Prostate gland (tissue), 2 donors: ENCODE measurements around the gene TREML4.

Experiments used
- CTCF ChIP-seq, 4 experiments: fragments of 200-600 bp in 2 of 4; fragments of 450-650 bp in 2 of 4; sonication (generic) in 2 of 4; IDR thresholded peaks; 1 replicate in 3 of 4; 2 replicates in 1 of 4; pipeline ENCODE4 v1.5.1; 2016 to 2019; ENCODE audit warnings: antibody characterized with exemption in 4 of 4, mild to moderate bottlenecking in 2 of 4, moderate library complexity in 2 of 4
- POLR2A ChIP-seq: fragments of 450-650 bp; IDR thresholded peaks from one replicate; pipeline ENCODE4 v1.6.1; 2016; ENCODE audit warnings: antibody characterized with exemption, mild to moderate bottlenecking
- POLR2AphosphoS5 ChIP-seq: sonication (generic); formaldehyde crosslinking; IDR thresholded peaks from one replicate; pipeline ENCODE4 v1.6.1; 2017; ENCODE audit warnings: antibody characterized with exemption

DNA sequence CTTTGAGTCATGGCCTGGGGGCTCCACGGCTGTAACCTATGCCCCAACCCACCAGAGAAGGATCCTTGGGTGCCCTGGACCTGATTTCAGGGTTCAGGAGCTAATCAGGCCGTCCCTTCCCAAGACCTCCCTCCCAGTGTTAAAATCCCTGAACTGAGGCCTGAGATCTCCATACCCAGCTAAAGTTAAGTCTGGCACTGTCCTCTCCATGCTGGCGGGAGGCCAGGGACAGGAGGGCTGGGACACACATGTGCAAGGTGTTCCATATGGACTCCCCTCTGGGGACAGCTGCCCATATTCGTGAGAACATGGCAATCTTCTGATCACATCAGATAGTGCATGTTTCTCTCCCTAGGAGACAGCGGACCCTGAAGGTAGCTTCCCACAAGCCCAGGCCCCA lies 11.5 kb upstream of the TREML4 start:
- TF ChIP-seq CTCF (IDR thresholded peaks at IDR 0.05) (no peak), POLR2A (no peak), POLR2AphosphoS5 (no peak)
